ENCODE results near the gene AGFG1. TPM values are rescaled to one million over a fixed set of nuclear protein-coding genes. Genes with fewer than 3 reads are reported as not detected.
A peak's percentile ranks its signal among the peaks of the same experiment; 100 is the strongest.

The AGFG1 gene
- polyA plus RNA-seq, 4 donors = 45.3 to 116 (median 58.9) TPM

- 70 to 78% (median 76%) methylated on average over 13 of the region's 13 CpGs for WGBS, 3 donors
- FAIRE-seq (no peak), DNase-seq (no peak)
- peaks cover 7 to 53% (median 8%) of the 10 kb centered on the region in 3 donors for H3K4me1 ChIP-seq (ENCODE audit: control insufficient read depth in 3 of 3, insufficient read depth in 2 of 3, low read depth in 1 of 3, low read length in 2 of 3)
- H3K36me3 ChIP-seq (ENCODE audit: control insufficient read depth in 3 of 3, insufficient read depth in 2 of 3, low read depth in 1 of 3, low read length in 3 of 3) = peaks cover 0 to 3% (median 0%) of the 10 kb centered on the region in 3 donors
- H3K27ac ChIP-seq (ENCODE audit: low read depth in 1 of 3, low read length in 2 of 3) = peak overlapping the region in 2 of 3 donors; percentile 34 to 64
- H3K27me3 ChIP-seq (ENCODE audit: control insufficient read depth in 3 of 3, insufficient read depth in 3 of 3, low read length in 3 of 3) = no peaks in the 10 kb centered on the region
- no peak overlapping the region for H3K4me3 ChIP-seq (ENCODE audit: low read depth in 1 of 3, low read length in 3 of 3)
- H3K9me3 ChIP-seq (ENCODE audit: control insufficient read depth in 2 of 2, insufficient read depth in 1 of 2, low read depth in 1 of 2, low read length in 1 of 2) = no peaks in the 10 kb centered on the region
These were observed 8.7 kb upstream of the AGFG1 start for GRCh38 chr2:227462972-227463931.

- Histone ChIP-seq H3K4me3 (ENCODE audit: low read depth in 1 of 3, low read length in 3 of 3) (no peak overlapping the region), H3K27ac (ENCODE audit: low read depth in 1 of 3, low read length in 2 of 3) (peak overlapping the region in 1 of 3 donors; percentile 2), H3K27me3 (ENCODE audit: control insufficient read depth in 3 of 3, insufficient read depth in 3 of 3, low read length in 3 of 3) (no peaks in the 10 kb centered on the region), H3K9me3 (ENCODE audit: control insufficient read depth in 2 of 2, insufficient read depth in 1 of 2, low read depth in 1 of 2, low read length in 1 of 2) (no peaks in the 10 kb centered on the region), H3K4me1 (ENCODE audit: control insufficient read depth in 3 of 3, insufficient read depth in 2 of 3, low read depth in 1 of 3, low read length in 2 of 3) (peaks cover 7 to 53% (median 8%) of the 10 kb centered on the region in 3 donors), H3K36me3 (ENCODE audit: control insufficient read depth in 3 of 3, insufficient read depth in 2 of 3, low read depth in 1 of 3, low read length in 3 of 3) (peaks cover 0 to 3% (median 0%) of the 10 kb centered on the region in 3 donors)
- no peak for DNase-seq
- FAIRE-seq = no peak
- WGBS, 3 donors = 65 to 86% (median 74%) methylated on average over 3 of the region's 3 CpGs
These were observed 7.6 kb upstream of the AGFG1 start for GRCh38 chr2:227464361-227464760.

- peaks cover 0 to 3% (median 0%) of the 10 kb centered on the region in 3 donors for H3K36me3 ChIP-seq (ENCODE audit: control insufficient read depth in 3 of 3, insufficient read depth in 2 of 3, low read depth in 1 of 3, low read length in 3 of 3)
- FAIRE-seq = no peak
- no peaks in the 10 kb centered on the region for H3K27me3 ChIP-seq (ENCODE audit: control insufficient read depth in 3 of 3, insufficient read depth in 3 of 3, low read length in 3 of 3)
- DNase-seq = no peak
- H3K9me3 ChIP-seq (ENCODE audit: control insufficient read depth in 2 of 2, insufficient read depth in 1 of 2, low read depth in 1 of 2, low read length in 1 of 2) = no peaks in the 10 kb centered on the region
- peak overlapping the region in 1 of 3 donors; percentile 21 for H3K27ac ChIP-seq (ENCODE audit: low read depth in 1 of 3, low read length in 2 of 3)
- H3K4me1 ChIP-seq (ENCODE audit: control insufficient read depth in 3 of 3, insufficient read depth in 2 of 3, low read depth in 1 of 3, low read length in 2 of 3) = peaks cover 7 to 53% (median 8%) of the 10 kb centered on the region in 3 donors
- H3K4me3 ChIP-seq (ENCODE audit: low read depth in 1 of 3, low read length in 3 of 3) = no peak overlapping the region
- 83 to 96% (median 91%) methylated on average over 7 of the region's 7 CpGs for WGBS, 3 donors
These were observed 7.1 kb upstream of the AGFG1 start for GRCh38 chr2:227464851-227465250.

GRCh38 chr2:227466887-227467600 lies 4.9 kb upstream of the AGFG1 start:
- Histone ChIP-seq H3K36me3 (ENCODE audit: control insufficient read depth in 3 of 3, insufficient read depth in 2 of 3, low read depth in 1 of 3, low read length in 3 of 3) (peaks cover 0 to 3% (median 0%) of the 10 kb centered on the region in 3 donors), H3K27ac (ENCODE audit: low read depth in 1 of 3, low read length in 2 of 3) (peak overlapping the region; percentile 52 to 89 (median 58)), H3K4me1 (ENCODE audit: control insufficient read depth in 3 of 3, insufficient read depth in 2 of 3, low read depth in 1 of 3, low read length in 2 of 3) (peaks cover 5 to 58% (median 11%) of the 10 kb centered on the region in 3 donors), H3K27me3 (ENCODE audit: control insufficient read depth in 3 of 3, insufficient read depth in 3 of 3, low read length in 3 of 3) (no peaks in the 10 kb centered on the region), H3K9me3 (ENCODE audit: control insufficient read depth in 2 of 2, insufficient read depth in 1 of 2, low read depth in 1 of 2, low read length in 1 of 2) (peaks cover 0 to 3% of the 10 kb centered on the region in 2 donors), H3K4me3 (ENCODE audit: low read depth in 1 of 3, low read length in 3 of 3) (peak overlapping the region in 1 of 3 donors; percentile 2)
- no peak for DNase-seq
- no peak for FAIRE-seq
- WGBS, 3 donors = 78 to 95% (median 91%) methylated on average over 5 of the region's 5 CpGs

GRCh38 chr2:227471412-227471811 lies 544 bp upstream of the AGFG1 start:
- DNase-seq = no peak
- no peaks in the 10 kb centered on the region for H3K27me3 ChIP-seq (ENCODE audit: control insufficient read depth in 3 of 3, insufficient read depth in 3 of 3, low read length in 3 of 3)
- FAIRE-seq = no peak
- H3K27ac ChIP-seq (ENCODE audit: low read depth in 1 of 3, low read length in 2 of 3) = no peak overlapping the region
- H3K9me3 ChIP-seq (ENCODE audit: control insufficient read depth in 2 of 2, insufficient read depth in 1 of 2, low read depth in 1 of 2, low read length in 1 of 2) = peaks cover 0 to 3% of the 10 kb centered on the region in 2 donors
- WGBS, 3 donors = 91 to 94% (median 94%) methylated on average over 7 of the region's 7 CpGs
- no peaks in the 10 kb centered on the region for H3K36me3 ChIP-seq (ENCODE audit: control insufficient read depth in 3 of 3, insufficient read depth in 2 of 3, low read depth in 1 of 3, low read length in 3 of 3)
- H3K4me3 ChIP-seq (ENCODE audit: low read depth in 1 of 3, low read length in 3 of 3) = no peak overlapping the region
- H3K4me1 ChIP-seq (ENCODE audit: control insufficient read depth in 3 of 3, insufficient read depth in 2 of 3, low read depth in 1 of 3, low read length in 2 of 3) = peaks cover 0 to 29% (median 10%) of the 10 kb centered on the region in 3 donors

GRCh38 chr2:227472265-227473121 lies 537 bp downstream of the AGFG1 start:
- H3K36me3 ChIP-seq (ENCODE audit: control insufficient read depth in 3 of 3, insufficient read depth in 2 of 3, low read depth in 1 of 3, low read length in 3 of 3) = peaks cover 0 to 2% (median 0%) of the 10 kb centered on the region in 3 donors
- WGBS, 3 donors = 0 to 1% (median 0%) methylated on average over 53 to 106 of the region's 106 CpGs
- DNase-seq (peak; percentile 37 to 82), FAIRE-seq (no peak)
- H3K27ac ChIP-seq (ENCODE audit: low read depth in 1 of 3, low read length in 2 of 3) = peak overlapping the region; percentile 90 to 94 (median 91)
- H3K4me3 ChIP-seq (ENCODE audit: low read depth in 1 of 3, low read length in 3 of 3) = peak overlapping the region; percentile 79 to 99 (median 90)
- peaks cover 0 to 18% (median 10%) of the 10 kb centered on the region in 3 donors for H3K4me1 ChIP-seq (ENCODE audit: control insufficient read depth in 3 of 3, insufficient read depth in 2 of 3, low read depth in 1 of 3, low read length in 2 of 3)
- no peaks in the 10 kb centered on the region for H3K27me3 ChIP-seq (ENCODE audit: control insufficient read depth in 3 of 3, insufficient read depth in 3 of 3, low read length in 3 of 3)
- H3K9me3 ChIP-seq (ENCODE audit: control insufficient read depth in 2 of 2, insufficient read depth in 1 of 2, low read depth in 1 of 2, low read length in 1 of 2) = peaks cover 0 to 3% of the 10 kb centered on the region in 2 donors

GRCh38 chr2:227473122-227473461 lies 1.1 kb downstream of the AGFG1 start:
- H3K36me3 ChIP-seq (ENCODE audit: control insufficient read depth in 3 of 3, insufficient read depth in 2 of 3, low read depth in 1 of 3, low read length in 3 of 3) = peaks cover 0 to 2% (median 0%) of the 10 kb centered on the region in 3 donors
- peak overlapping the region; percentile 55 to 94 (median 59) for H3K27ac ChIP-seq (ENCODE audit: low read depth in 1 of 3, low read length in 2 of 3)
- H3K9me3 ChIP-seq (ENCODE audit: control insufficient read depth in 2 of 2, insufficient read depth in 1 of 2, low read depth in 1 of 2, low read length in 1 of 2) = peaks cover 0 to 3% of the 10 kb centered on the region in 2 donors
- 1 to 2% (median 1%) methylated on average over 9 of the region's 9 CpGs for WGBS, 3 donors
- FAIRE-seq (no peak), DNase-seq (no peak)
- peaks cover 0 to 12% (median 10%) of the 10 kb centered on the region in 3 donors for H3K4me1 ChIP-seq (ENCODE audit: control insufficient read depth in 3 of 3, insufficient read depth in 2 of 3, low read depth in 1 of 3, low read length in 2 of 3)
- H3K27me3 ChIP-seq (ENCODE audit: control insufficient read depth in 3 of 3, insufficient read depth in 3 of 3, low read length in 3 of 3) = no peaks in the 10 kb centered on the region
- H3K4me3 ChIP-seq (ENCODE audit: low read depth in 1 of 3, low read length in 3 of 3) = peak overlapping the region; percentile 79 to 99 (median 90)

Data from small intestine (tissue), 7 donors.